Measurements from ENCODE around the gene SPEF1.

Gene SPEF1

GRCh38 chr20:3787324-3788014, 6.2 kb upstream of the SPEF1 start:
- no peak for DNase-seq (ENCODE audit: low spot score)

DNA sequence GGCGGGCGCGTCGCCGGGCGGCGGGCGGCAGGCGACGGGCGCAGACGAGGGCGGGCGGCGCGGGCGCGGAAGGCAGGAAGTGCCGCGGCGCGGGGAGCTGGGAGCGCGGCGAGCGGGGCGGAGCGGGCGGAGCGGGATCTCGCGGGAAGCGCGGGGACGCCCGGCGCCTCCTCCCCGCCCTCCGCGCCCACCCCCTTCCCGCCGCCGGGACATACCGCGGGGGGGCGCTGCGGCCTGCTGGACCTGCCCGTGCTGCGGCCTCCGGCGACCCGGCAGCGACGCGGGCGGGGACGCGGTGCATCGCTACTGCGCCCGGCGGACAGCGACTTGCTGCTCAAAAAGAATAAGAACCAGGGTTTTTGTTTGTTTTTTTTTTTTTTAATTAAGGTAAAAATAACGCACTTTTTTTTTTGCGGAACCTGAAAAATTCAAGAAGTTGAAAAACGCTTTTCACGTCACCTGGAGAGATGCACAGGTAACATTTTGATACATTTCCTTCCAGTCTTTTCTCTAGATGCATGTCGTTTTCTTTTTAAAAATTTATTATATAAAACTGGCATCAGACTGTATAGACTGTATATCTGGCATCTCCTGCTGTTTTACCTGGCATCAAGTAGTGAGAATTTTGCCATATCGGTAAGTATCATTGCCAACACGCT, 5.5 kb upstream of the SPEF1 start, which contains the start of gene CENPB:
Gene CENPB (minus strand): TSS at position 76 of the 659 bp plus-strand sequence. CDS start 257 bp downstream, outside the sequence.
- DNase-seq (ENCODE audit: low spot score), result peak; percentile 91

DNA sequence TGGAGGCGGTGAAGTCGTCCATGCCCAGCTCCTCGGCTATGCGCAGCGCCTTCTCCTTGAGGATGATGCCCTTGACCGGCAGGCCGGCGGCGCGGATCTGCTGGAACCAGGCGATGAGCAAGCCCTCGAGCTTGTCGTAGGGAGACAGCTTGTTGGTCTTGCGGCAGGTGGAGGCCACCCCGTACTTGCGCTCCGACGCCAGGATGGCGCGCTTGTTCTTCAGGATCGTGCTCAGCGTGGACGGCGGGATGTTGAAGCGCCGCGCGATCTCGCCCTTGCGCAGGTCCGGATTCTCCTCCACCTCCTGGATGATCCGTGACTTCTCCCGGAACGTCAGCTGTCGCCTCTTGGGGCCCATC, 4.9 kb upstream of the SPEF1 start:
- DNase-seq (ENCODE audit: low spot score), result peak; percentile 41

DNA sequence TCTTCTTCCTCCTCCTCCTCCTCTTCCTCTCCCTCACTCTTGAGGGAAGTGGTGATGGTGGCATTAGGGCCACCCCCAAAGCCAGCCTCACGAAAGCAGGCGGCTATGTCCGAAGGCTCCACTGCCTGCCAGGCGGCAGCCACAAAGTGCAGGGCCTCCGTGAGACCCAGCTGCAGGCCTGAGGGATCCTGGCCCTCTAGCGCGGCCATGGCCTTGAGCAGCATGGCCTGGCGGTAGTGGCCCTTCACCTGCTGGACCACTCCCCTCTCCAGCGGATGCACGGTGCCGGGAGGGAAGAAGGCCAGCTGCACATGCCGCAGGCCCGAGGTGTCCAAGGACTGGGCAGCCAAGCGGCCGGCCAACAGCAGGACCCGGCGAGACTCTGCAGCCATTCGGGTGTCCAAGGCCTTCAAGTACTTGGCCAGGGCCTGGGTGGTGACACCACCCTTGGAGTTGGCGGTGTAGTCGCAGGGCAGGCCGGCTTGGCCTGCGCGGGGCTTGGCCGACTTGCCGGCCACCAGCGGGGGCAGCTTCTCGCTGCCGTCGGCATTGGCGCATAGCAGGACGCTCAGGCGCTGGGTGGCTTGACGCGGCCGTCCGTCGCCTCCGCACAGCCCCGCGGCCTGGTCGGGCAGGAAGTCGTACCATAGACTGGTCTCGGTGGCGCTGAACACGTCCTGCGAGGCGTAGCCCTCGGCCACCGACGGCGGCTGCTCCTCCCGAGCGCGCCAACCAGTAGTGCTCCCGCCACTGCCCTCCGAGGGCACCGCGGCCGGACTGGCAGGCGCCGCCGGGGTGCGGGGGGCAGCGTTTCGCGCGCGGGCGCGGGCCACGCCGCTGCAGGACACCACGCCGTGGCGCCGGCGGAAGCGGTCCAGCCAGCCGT, 4.2 kb upstream of the SPEF1 start:
- no peak for DNase-seq (ENCODE audit: low spot score)

GRCh38 chr20:3784863-3785239, 3.6 kb upstream of the SPEF1 start:
- DNase-seq (ENCODE audit: low spot score), result no peak

- DNase-seq (ENCODE audit: low spot score), result no peak
Observed at GRCh38 chr20:3784216-3784853, 3.1 kb upstream of the SPEF1 start.

GRCh38 chr20:3783511-3784195, 2.4 kb upstream of the SPEF1 start:
- no peak for DNase-seq (ENCODE audit: low spot score)

- no peak for DNase-seq (ENCODE audit: low spot score)
Observed at GRCh38 chr20:3783068-3783489, 1.8 kb upstream of the SPEF1 start.

GRCh38 chr20:3782597-3782996, 1.3 kb upstream of the SPEF1 start:
- no peak for DNase-seq (ENCODE audit: low spot score)

- DNase-seq (ENCODE audit: low spot score), result no peak
Observed at GRCh38 chr20:3778976-3779375, 2.3 kb downstream of the SPEF1 start.

GRCh38 chr20:3777716-3778629, 3.3 kb downstream of the SPEF1 start:
- DNase-seq (ENCODE audit: low spot score), result no peak

GRCh38 chr20:3777381-3777715, 3.9 kb downstream of the SPEF1 start:
- DNase-seq (ENCODE audit: low spot score), result no peak

DNA sequence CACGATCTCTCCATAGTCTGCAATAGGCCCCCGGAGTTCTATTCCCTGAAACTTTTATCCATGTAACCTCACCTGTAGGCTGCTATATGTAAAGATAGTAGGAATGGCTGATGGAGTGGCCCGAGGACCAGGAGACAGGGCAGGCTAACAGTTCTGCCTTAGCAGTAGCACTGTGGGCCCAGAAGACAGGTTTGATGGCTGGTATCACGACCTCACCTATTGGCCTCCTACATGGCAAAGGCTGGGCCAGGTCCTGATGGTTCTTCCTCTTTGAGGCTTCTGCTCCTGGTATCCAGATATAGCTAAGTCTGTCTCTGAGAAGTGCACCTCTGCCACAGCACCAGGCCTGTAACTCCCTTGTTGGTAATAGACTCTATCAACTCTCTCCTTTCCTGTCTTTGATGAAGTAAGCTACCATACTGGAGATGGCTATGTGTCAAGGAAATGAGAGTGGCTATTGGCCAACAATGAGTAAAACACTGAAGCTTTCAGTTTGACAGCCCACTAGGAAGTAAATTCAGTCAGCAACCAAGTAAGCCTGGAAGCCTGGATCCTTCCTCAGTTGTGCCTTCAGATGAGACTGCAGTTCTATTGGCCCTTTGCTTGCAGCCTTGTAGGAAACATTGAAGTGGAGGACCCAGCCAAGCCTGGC, 5.7 kb downstream of the SPEF1 start:
- DNase-seq (ENCODE audit: low spot score), result no peak

DNA sequence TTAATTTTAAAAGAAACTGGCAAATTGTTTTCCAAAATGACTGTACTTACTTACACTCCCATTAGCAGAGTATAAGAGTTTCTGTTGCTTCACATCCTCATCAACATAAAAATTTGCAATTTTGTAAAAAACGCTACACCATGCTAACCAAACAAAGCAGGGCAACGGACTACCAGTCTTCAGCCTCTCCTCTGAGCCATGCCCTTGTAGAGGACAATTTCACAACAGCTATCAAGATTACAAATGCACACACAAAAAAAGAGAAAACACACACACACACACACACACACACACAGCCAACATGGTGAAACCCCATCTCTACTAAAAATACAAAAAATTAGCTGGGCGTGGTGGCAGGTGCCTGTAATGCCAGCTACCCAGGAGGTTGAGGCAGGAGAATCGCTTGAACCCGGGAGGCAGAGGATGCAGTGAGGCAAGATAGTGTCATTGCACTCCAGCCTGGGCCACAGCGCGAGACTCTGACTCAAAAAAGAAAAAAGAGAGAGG, 9.6 kb downstream of the SPEF1 start:
- DNase-seq (ENCODE audit: low spot score), result no peak

DNA sequence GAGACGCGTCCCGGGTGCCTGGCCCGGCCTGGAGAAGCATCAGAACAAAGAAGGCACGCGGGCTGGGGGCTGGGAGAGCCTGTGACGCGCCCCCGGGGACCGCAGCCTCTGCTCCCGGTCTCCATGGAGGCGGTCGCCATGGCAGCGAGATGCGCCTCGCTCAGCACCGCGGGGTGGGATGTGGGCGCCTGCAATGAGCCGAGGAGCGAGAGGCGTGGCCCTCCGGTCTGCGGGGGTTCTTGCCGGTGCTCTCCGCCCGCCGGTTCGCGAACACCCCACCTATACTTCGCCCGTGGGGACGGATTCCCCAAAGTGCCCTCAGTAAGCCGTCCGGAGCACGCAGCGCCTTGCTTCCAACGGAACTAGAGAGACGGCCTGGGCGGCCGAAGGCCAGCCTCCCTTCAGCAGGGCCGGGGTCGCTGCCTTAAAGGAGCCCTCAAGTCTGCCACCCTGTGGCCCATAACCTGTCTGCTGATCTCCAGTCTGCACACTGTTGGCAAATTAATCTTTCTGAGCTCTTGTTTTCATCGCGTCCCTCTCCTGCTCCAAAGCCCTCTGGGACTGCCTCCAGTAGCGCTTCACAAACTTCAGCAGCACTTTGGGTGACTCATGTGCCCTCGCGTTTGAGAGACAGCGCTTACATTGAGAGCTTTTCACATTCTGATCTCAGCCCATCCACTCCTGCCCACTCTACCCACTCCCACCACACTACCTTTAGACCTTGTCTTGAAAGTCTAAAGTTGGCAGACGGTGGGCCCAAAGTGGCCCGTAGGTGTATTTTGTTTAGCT, 12.7 kb downstream of the SPEF1 start:
- DNase-seq (ENCODE audit: low spot score), result peak; percentile 68

- peak; percentile 99 for DNase-seq (ENCODE audit: low spot score)
Observed at GRCh38 chr20:3767427-3768341, 13.6 kb downstream of the SPEF1 start, which contains the start of gene ADISSP. TSS of gene ADISSP (minus strand) at chr20:3767753. CDS start at chr20:3760100, 7,653 bp downstream.

DNA sequence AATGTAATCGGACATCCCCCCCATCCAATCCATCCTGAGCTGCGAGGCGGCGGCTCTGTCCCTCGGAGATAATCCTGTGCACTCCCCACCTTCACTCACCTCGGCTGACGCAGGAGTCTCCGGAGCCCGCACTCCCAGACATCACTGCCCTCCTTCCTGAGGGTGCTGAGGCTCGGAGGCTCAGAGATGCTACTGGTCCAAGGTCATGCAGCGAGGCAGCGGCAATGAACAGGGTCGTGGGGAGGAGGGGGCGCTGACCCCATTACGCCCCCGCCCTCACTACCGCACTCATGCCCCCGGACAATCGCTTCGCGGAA, 14.2 kb downstream of the SPEF1 start:
- DNase-seq (ENCODE audit: low spot score), result no peak

DNA sequence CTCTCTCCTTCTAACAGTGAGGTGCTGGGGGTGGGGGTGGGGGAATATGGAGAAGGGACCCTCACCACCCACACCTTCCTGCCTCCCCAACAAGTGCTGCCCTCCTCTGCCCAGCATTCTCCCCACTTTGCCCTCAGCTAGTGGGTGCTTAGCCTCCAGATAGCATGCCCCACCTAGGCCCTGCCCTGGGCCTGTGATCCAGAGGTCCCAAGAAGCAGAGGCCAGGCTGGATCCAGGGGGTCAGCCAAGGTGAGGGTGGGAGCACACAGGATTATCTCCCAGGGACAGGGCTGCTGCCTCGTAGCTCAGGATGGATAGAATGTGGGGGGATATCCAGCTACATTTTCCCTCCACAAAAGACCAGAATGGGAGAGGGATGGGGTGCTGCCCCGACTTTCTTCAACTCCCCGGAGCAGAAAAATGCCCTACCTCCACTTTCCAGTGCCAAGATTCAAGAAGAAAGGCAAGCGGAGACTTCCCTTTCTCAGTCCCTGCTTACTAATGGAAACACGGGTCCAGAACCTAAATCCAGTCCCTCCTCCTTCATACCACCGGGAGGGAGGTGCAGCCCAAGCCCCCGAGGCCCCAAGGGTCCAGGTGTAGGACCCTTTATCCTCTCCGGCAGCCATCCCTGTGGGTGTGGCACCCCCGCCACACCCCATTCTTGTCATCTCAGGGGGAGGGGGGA, 14.7 kb downstream of the SPEF1 start:
- DNase-seq (ENCODE audit: low spot score), result no peak
